Stomach (tissue), 4 donors: Measurements from ENCODE around the gene TRAFD1.

Experiments
- CTCF ChIP-seq, 7 experiments: fragments of 450-650 bp in 4 of 7; fragments of 200-600 bp in 3 of 7; sonication (generic) in 3 of 7; IDR thresholded peaks; one replicate each; pipeline ENCODE4 v1.5.1; 2016 to 2019; ENCODE audit warnings: antibody characterized with exemption in 7 of 7, control low read depth in 2 of 7, mild to moderate bottlenecking in 1 of 7
- EP300 ChIP-seq: sonication (generic); formaldehyde crosslinking; IDR thresholded peaks from one replicate; pipeline ENCODE4 v1.6.1; 2017; ENCODE audit warnings: antibody characterized with exemption
- POLR2A ChIP-seq, 4 donors: fragments of 450-650 bp; IDR thresholded peaks; one replicate each; pipeline ENCODE4 v1.6.1; 2016; ENCODE audit warnings: antibody characterized with exemption in 4 of 4, control low read depth in 2 of 4, mild to moderate bottlenecking in 1 of 4, moderate library complexity in 1 of 4
- POLR2AphosphoS5 ChIP-seq, 3 donors: sonication (generic); formaldehyde crosslinking; IDR thresholded peaks; one replicate each; pipeline ENCODE4 v1.6.1; 2016; ENCODE audit warnings: antibody characterized with exemption in 3 of 3

- no peak for TF ChIP-seq CTCF (IDR thresholded peaks at IDR 0.05)
- no peak for TF ChIP-seq POLR2AphosphoS5 (IDR thresholded peaks at IDR 0.05)
- no peak for TF ChIP-seq POLR2A (IDR thresholded peaks at IDR 0.05)
- no peak for TF ChIP-seq EP300
Observed at GRCh38 chr12:112162241-112162790, 37.0 kb downstream of the TRAFD1 start.
